Ovary (tissue), 3 donors: ENCODE data around the gene TBL1XR1.

ENCODE experiments used
- POLR2A ChIP-seq: fragments of 450-650 bp; IDR thresholded peaks from one replicate; pipeline ENCODE4 v1.6.1; 2017; ENCODE audit warnings: antibody characterized with exemption, mild to moderate bottlenecking, moderate library complexity
- TF ChIP-seq, protein P1 (sequence below), 3 donors: fragments of 450-650 bp in 2 of 3; fragments of 200-600 bp in 1 of 3; IDR thresholded peaks; one replicate each; pipeline versions ENCODE4 v1.5.1 to v1.8.0; 2016 to 2022; ENCODE audit warnings: antibody characterized with exemption in 3 of 3, mild to moderate bottlenecking in 1 of 3
- donor health status: DM: no; HTN: no; CAD: no.

DNA sequence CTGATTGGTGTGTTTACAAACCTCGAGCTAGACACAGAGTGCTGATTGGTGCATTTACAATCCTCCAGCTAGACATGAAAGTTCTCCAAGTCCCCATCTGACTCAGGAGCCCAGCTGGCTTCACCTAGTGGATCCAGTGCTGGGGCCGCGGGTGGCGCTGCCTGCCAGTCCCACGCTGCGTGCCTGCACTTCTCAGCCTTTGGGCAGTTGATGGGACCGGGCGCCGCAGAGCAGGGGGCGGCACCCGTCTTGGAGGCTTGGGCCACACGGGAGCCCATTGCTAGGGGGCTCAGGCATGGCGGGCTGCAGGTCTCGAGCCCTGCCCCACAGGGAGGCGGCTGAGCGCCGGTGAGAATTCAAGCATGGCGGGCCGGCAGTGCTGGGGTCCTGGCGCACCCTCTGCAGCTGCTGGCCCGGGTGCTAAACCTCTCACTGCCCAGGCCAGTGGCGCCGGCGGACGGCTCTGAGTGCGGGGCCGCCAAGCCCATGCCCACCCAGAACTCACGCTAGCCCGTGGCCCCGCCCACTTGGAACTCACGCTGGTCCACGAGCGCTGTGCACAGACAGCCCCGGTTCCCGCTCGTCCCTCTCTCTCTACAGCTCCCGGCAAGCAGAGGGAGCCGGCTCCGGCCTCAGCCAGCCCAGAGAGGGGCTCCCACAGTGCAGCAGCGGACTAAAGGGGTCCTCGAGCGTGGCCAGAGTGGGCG lies 6.6 kb upstream of the TBL1XR1 start:
- no peak for TF ChIP-seq POLR2A
- TF ChIP-seq, protein P1, sequence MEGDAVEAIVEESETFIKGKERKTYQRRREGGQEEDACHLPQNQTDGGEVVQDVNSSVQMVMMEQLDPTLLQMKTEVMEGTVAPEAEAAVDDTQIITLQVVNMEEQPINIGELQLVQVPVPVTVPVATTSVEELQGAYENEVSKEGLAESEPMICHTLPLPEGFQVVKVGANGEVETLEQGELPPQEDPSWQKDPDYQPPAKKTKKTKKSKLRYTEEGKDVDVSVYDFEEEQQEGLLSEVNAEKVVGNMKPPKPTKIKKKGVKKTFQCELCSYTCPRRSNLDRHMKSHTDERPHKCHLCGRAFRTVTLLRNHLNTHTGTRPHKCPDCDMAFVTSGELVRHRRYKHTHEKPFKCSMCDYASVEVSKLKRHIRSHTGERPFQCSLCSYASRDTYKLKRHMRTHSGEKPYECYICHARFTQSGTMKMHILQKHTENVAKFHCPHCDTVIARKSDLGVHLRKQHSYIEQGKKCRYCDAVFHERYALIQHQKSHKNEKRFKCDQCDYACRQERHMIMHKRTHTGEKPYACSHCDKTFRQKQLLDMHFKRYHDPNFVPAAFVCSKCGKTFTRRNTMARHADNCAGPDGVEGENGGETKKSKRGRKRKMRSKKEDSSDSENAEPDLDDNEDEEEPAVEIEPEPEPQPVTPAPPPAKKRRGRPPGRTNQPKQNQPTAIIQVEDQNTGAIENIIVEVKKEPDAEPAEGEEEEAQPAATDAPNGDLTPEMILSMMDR (IDR thresholded peaks at IDR 0.05), result no peak
